SK-N-SH (cell line): Measurements from ENCODE around the gene SV2B.
A peak's percentile ranks its signal among the peaks of the same experiment; 100 is the strongest.

Source experiments
- CHD2 ChIP-seq: fragments of 150-350 bp; IDR thresholded peaks from 2 replicates; pipeline ENCODE4 v1.6.1; 2018; ENCODE audit warnings: low read length; ENCODE audit not compliant: partially characterized antibody
- EZH2phosphoT487 ChIP-seq: fragments of 200-600 bp; sonication (generic); IDR thresholded peaks from 2 replicates; pipeline ENCODE4 v1.6.1; 2017; ENCODE audit warnings: low read depth, mixed run types, mild to moderate bottlenecking, antibody characterized with exemption, moderate library complexity, borderline replicate concordance
- RXRA ChIP-seq: IDR thresholded peaks from 2 replicates; pipeline ENCODE4 v1.4.0; 2012; ENCODE audit warnings: low read depth, mild to moderate bottlenecking, borderline replicate concordance
- SIN3A ChIP-seq: IDR thresholded peaks from 2 replicates; pipeline ENCODE4 v1.6.1; 2012; ENCODE audit warnings: low read depth, mild to moderate bottlenecking, low read length, moderate library complexity, borderline replicate concordance
- TF ChIP-seq, protein P1 (sequence below): fragments of 200-600 bp; sonication (generic); IDR thresholded peaks from 2 replicates; pipeline ENCODE4 v1.6.1; 2017; ENCODE audit warnings: antibody characterized with exemption, mild to moderate bottlenecking, moderate library complexity
- TF ChIP-seq, protein P2 (sequence below): IDR thresholded peaks from 2 replicates; pipeline ENCODE4 v1.4.0; 2012; ENCODE audit warnings: low read depth
- TF ChIP-seq, protein P3 (sequence below): fragments of 150-350 bp; IDR thresholded peaks from 2 replicates; pipeline ENCODE4 v1.6.1; 2017; ENCODE audit warnings: antibody characterized with exemption, low read length, low read depth, borderline replicate concordance

DNA sequence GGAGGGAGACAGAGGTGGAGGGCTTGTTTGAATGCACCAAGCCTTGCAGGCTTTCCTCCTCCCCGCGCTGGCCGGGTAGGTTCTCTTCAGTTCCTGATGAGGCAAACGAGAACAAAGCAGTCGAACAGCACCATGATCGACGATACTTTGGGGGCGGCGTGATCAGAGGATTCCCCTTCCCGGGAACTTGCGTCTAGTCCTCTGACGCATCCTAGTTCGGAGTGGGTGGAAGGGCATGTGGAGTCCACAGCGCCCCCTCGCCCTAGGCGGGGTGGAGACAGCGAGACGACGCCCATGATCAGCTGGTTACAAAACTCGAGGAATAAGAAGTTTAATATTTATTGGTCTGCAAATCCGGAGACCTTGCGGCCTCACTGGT, 452 bp upstream of the SV2B start:
- TF ChIP-seq RXRA = no peak
- TF ChIP-seq CHD2 = no peak
- no peak for TF ChIP-seq SIN3A
- TF ChIP-seq, protein P1, sequence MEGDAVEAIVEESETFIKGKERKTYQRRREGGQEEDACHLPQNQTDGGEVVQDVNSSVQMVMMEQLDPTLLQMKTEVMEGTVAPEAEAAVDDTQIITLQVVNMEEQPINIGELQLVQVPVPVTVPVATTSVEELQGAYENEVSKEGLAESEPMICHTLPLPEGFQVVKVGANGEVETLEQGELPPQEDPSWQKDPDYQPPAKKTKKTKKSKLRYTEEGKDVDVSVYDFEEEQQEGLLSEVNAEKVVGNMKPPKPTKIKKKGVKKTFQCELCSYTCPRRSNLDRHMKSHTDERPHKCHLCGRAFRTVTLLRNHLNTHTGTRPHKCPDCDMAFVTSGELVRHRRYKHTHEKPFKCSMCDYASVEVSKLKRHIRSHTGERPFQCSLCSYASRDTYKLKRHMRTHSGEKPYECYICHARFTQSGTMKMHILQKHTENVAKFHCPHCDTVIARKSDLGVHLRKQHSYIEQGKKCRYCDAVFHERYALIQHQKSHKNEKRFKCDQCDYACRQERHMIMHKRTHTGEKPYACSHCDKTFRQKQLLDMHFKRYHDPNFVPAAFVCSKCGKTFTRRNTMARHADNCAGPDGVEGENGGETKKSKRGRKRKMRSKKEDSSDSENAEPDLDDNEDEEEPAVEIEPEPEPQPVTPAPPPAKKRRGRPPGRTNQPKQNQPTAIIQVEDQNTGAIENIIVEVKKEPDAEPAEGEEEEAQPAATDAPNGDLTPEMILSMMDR = peak; percentile 36
- TF ChIP-seq, protein P2, sequence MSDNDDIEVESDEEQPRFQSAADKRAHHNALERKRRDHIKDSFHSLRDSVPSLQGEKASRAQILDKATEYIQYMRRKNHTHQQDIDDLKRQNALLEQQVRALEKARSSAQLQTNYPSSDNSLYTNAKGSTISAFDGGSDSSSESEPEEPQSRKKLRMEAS = peak; percentile 27; the same call in 1 of the 2 replicates
- TF ChIP-seq, protein P3, sequence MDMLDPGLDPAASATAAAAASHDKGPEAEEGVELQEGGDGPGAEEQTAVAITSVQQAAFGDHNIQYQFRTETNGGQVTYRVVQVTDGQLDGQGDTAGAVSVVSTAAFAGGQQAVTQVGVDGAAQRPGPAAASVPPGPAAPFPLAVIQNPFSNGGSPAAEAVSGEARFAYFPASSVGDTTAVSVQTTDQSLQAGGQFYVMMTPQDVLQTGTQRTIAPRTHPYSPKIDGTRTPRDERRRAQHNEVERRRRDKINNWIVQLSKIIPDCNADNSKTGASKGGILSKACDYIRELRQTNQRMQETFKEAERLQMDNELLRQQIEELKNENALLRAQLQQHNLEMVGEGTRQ = no peak
- TF ChIP-seq EZH2phosphoT487 = no peak
